MM.1S (cell line): ENCODE measurements around the gene ZNF292.
"Not testable (repeated sequence)": the region's sequence is repeated elsewhere in the genome, so short reads cannot be mapped to it uniquely, and the experiment has no call there.

Source experiments
- DNase-seq: peaks from one replicate; pipeline ENCODE4 v3.0.0-alpha.2; 2015
- H2AFZ ChIP-seq: fragments of 300-600 bp; sonication (generic); 2 replicates; pipeline ENCODE4 v1.6.0; 2016; ENCODE audit warnings: antibody characterized with exemption, low read length
- H3F3A ChIP-seq: fragments of 300-600 bp; sonication (generic); 2 replicates; pipeline ENCODE4 v1.6.1; 2016; ENCODE audit warnings: mild to moderate bottlenecking, antibody characterized with exemption, low read length, moderate library complexity, mixed read lengths; ENCODE audit not compliant: insufficient read depth
- H3K27ac ChIP-seq: fragments of 300-600 bp; sonication (generic); 2 replicates; pipeline ENCODE4 v1.5.1; 2016; ENCODE audit warnings: mild to moderate bottlenecking, low read length
- H3K27me3 ChIP-seq: fragments of 300-600 bp; sonication (generic); replicated peaks from 2 replicates; pipeline ENCODE4 v1.6.0; 2016; ENCODE audit warnings: low read length; ENCODE audit not compliant: insufficient read depth
- H3K36me3 ChIP-seq: fragments of 300-600 bp; sonication (generic); replicated peaks from 2 replicates; pipeline ENCODE4 v1.6.1; 2016; ENCODE audit warnings: mild to moderate bottlenecking, low read length, mixed read lengths; ENCODE audit not compliant: insufficient read depth
- H3K4me1 ChIP-seq: fragments of 300-600 bp; sonication (generic); 2 replicates; pipeline ENCODE4 v1.6.1; 2016; ENCODE audit warnings: low read length, mixed read lengths
- H3K4me2 ChIP-seq: fragments of 300-600 bp; sonication (generic); 2 replicates; pipeline ENCODE4 v1.6.0; 2016; ENCODE audit warnings: low read depth, low read length
- H3K4me3 ChIP-seq: fragments of 300-600 bp; sonication (generic); 2 replicates; pipeline ENCODE4 v1.5.1; 2016; ENCODE audit warnings: low read length, mixed read lengths
- H3K79me2 ChIP-seq: fragments of 300-600 bp; sonication (generic); 2 replicates; pipeline ENCODE4 v1.6.1; 2016; ENCODE audit warnings: mixed run types, low read length, mixed read lengths
- H3K9ac ChIP-seq: fragments of 300-600 bp; sonication (generic); 2 replicates; pipeline ENCODE4 v1.6.1; 2016; ENCODE audit warnings: low read length, mixed read lengths
- H3K9me2 ChIP-seq: fragments of 300-600 bp; sonication (generic); replicated peaks from 2 replicates; pipeline ENCODE4 v1.6.1; 2016; ENCODE audit warnings: mild to moderate bottlenecking, low read length, mixed read lengths; ENCODE audit not compliant: insufficient read depth
- H3K9me3 ChIP-seq: fragments of 300-600 bp; sonication (generic); replicated peaks from 2 replicates; pipeline ENCODE4 v1.6.1; 2016; ENCODE audit warnings: mild to moderate bottlenecking, low read length, mixed read lengths; ENCODE audit not compliant: insufficient read depth
- H4K20me1 ChIP-seq: fragments of 300-600 bp; sonication (generic); 2 replicates; pipeline ENCODE4 v1.6.1; 2016; ENCODE audit warnings: mild to moderate bottlenecking, low read length, moderate library complexity, mixed read lengths; ENCODE audit not compliant: insufficient read depth
- CTCF ChIP-seq: fragments of 300-600 bp; sonication (generic); IDR thresholded peaks from 2 replicates; pipeline ENCODE4 v1.5.1; 2016; ENCODE audit warnings: antibody characterized with exemption, low read length, mixed read lengths
- EZH2 ChIP-seq: fragments of 300-600 bp; sonication (generic); optimal IDR thresholded peaks from 2 replicates; pipeline ENCODE3; 2017; ENCODE audit warnings: low read depth, mild to moderate bottlenecking, antibody characterized with exemption, low read length, mixed read lengths
- EZH2phosphoT487 ChIP-seq: fragments of 300-600 bp; sonication (generic); IDR thresholded peaks from 2 replicates; pipeline ENCODE4 v1.6.1; 2018; ENCODE audit warnings: antibody characterized with exemption, low read length

ZNF292 gene

GRCh38 chr6:87127737-87128136 is 27.6 kb upstream of the ZNF292 start:
- no peaks in the 10 kb centered on the region for H3K79me2 ChIP-seq
- DNase-seq, result no peak
- H2AFZ ChIP-seq, result no peak overlapping the region
- no peaks in the 10 kb centered on the region for H4K20me1 ChIP-seq
- no peak overlapping the region for H3K4me3 ChIP-seq
- H3K36me3 ChIP-seq, result no peaks in the 10 kb centered on the region
- no peaks in the 10 kb centered on the region for H3F3A ChIP-seq
- H3K4me2 ChIP-seq, result no peak overlapping the region
- TF ChIP-seq CTCF (no peak), EZH2phosphoT487 (no peak), EZH2 (no peak)
- H3K9me3 ChIP-seq, result no peaks in the 10 kb centered on the region
- no peak overlapping the region for H3K27ac ChIP-seq
- H3K4me1 ChIP-seq, result no peaks in the 10 kb centered on the region
- H3K9me2 ChIP-seq, result no peaks in the 10 kb centered on the region
- no peak overlapping the region for H3K9ac ChIP-seq
- no peaks in the 10 kb centered on the region for H3K27me3 ChIP-seq

GRCh38 chr6:87136963-87137362 is 18.4 kb upstream of the ZNF292 start:
- Histone ChIP-seq H3K4me1 (no peaks in the 10 kb centered on the region), H2AFZ (no peak overlapping the region), H3K27me3 (no peaks in the 10 kb centered on the region), H3K9me2 (no peaks in the 10 kb centered on the region), H3K9me3 (no peaks in the 10 kb centered on the region), H3K79me2 (no peaks in the 10 kb centered on the region), H3K4me2 (no peak overlapping the region), H4K20me1 (no peaks in the 10 kb centered on the region), H3K27ac (no peak overlapping the region), H3K9ac (no peak overlapping the region), H3F3A (no peaks in the 10 kb centered on the region), H3K36me3 (no peaks in the 10 kb centered on the region), H3K4me3 (no peak overlapping the region)
- TF ChIP-seq EZH2phosphoT487 (no peak), CTCF (no peak), EZH2 (no peak)
- DNase-seq, result no peak

GRCh38 chr6:87139236-87139635 is 16.1 kb upstream of the ZNF292 start:
- no peaks in the 10 kb centered on the region for H3K79me2 ChIP-seq
- H3K9ac ChIP-seq, result no peak overlapping the region
- no peaks in the 10 kb centered on the region for H3K9me2 ChIP-seq
- no peaks in the 10 kb centered on the region for H3F3A ChIP-seq
- no peak overlapping the region for H3K27ac ChIP-seq
- TF ChIP-seq EZH2, result no peak
- TF ChIP-seq CTCF, result peak; percentile 75
- H3K4me2 ChIP-seq, result no peak overlapping the region
- H3K4me1 ChIP-seq, result no peaks in the 10 kb centered on the region
- H3K9me3 ChIP-seq, result no peaks in the 10 kb centered on the region
- no peak overlapping the region for H2AFZ ChIP-seq
- H4K20me1 ChIP-seq, result no peaks in the 10 kb centered on the region
- H3K36me3 ChIP-seq, result no peaks in the 10 kb centered on the region
- DNase-seq, result peak; percentile 38
- no peaks in the 10 kb centered on the region for H3K27me3 ChIP-seq
- H3K4me3 ChIP-seq, result no peak overlapping the region

- not testable (repeated sequence) for H3K4me2 ChIP-seq, H4K20me1 ChIP-seq, H3K27ac ChIP-seq, H3K4me1 ChIP-seq, H3K27me3 ChIP-seq, H3K9ac ChIP-seq, DNase-seq, H3F3A ChIP-seq, H3K36me3 ChIP-seq, H3K9me2 ChIP-seq, H2AFZ ChIP-seq, H3K4me3 ChIP-seq, H3K79me2 ChIP-seq, H3K9me3 ChIP-seq
Observed at GRCh38 chr6:87139927-87140326, 15.4 kb upstream of the ZNF292 start.
